Memory B cell (primary cell): ENCODE results near the gene TLE3.

Experiments
- ATAC-seq: fragments of 150-1000 bp; cut with Tn5 transposase; 2 replicates; pipeline ENCODE4 v1.10.0; 2021; ENCODE audit warnings: low read depth, mild to moderate bottlenecking, moderate library complexity
- DNase-seq, 2 donors: peaks; one replicate each; pipeline ENCODE4 v3.0.0; 2022; ENCODE audit warnings: low spot score in 2 of 2
- H3K27ac Mint-ChIP-seq: one replicate; pipeline ENCODE4 v1.8.0; 2022; ENCODE audit warnings: mild to moderate bottlenecking, moderate library complexity, mixed read lengths
- H3K27me3 Mint-ChIP-seq: one replicate; pipeline ENCODE4 v1.8.0; 2022; ENCODE audit warnings: mixed read lengths
- H3K36me3 Mint-ChIP-seq: one replicate; pipeline ENCODE4 v1.8.0; 2022; ENCODE audit warnings: mild to moderate bottlenecking, mixed read lengths
- H3K4me1 Mint-ChIP-seq: one replicate; pipeline ENCODE4 v1.8.0; 2022; ENCODE audit warnings: mixed read lengths
- H3K4me3 Mint-ChIP-seq: one replicate; pipeline ENCODE4 v1.8.0; 2022; ENCODE audit warnings: mild to moderate bottlenecking, moderate library complexity, mixed read lengths
- H3K9me3 Mint-ChIP-seq: one replicate; pipeline ENCODE4 v1.8.0; 2022; ENCODE audit warnings: mixed read lengths

The TLE3 gene

DNA sequence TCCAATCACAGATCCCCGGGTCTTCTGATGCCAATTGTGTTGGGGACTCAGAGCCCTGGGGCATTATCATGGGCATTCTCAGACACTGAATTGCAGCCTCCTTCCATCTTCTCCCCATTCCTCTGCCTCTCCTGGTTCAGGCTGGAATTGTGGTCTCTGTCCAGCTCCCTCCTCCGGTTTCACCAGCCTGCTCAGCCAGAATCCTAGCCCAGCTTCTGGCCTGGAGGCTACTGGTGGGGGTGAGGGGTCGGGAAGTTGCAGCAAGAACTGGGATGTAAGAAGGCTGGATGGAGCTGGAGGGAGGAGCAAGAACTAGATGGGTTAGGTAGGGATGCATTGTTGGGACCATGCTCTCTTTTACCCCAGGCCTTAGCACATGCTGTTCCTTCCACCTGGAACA lies 53.5 kb downstream of the TLE3 start:
- ATAC-seq (no peak), DNase-seq (no peak)
- no peaks in the 10 kb centered on the region for H3K27me3 Mint-ChIP-seq
- peaks cover 25% of the 10 kb centered on the region for H3K36me3 Mint-ChIP-seq
- no peak overlapping the region for H3K4me3 Mint-ChIP-seq
- peak overlapping the region; percentile 49 for H3K27ac Mint-ChIP-seq
- H3K4me1 Mint-ChIP-seq: peaks cover 42% of the 10 kb centered on the region
- peaks cover 4% of the 10 kb centered on the region for H3K9me3 Mint-ChIP-seq

DNA sequence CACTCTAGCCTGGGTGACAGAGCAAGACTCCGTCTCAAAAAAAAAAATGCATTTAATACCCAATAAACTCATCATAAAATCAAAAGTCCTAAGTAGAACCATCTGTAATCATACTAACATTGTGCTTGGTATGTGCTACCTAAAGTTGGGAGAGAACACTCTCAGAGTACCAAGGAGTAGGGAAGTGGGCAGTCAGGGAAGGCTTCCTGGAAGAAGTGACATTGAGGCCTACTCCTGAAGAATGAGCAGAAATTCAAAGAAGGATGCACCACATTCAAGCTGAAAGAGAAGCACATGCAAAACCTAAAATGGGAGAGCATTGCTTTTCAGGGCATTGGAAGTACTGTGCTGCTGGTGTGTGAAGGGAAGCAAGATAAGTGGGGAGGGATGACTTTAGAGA lies 54.1 kb downstream of the TLE3 start:
- Mint-ChIP-seq H3K9me3 (peaks cover 4% of the 10 kb centered on the region), H3K36me3 (peaks cover 22% of the 10 kb centered on the region), H3K27me3 (no peaks in the 10 kb centered on the region), H3K4me3 (no peak overlapping the region), H3K4me1 (peaks cover 44% of the 10 kb centered on the region), H3K27ac (peak overlapping the region; percentile 49)
- DNase-seq (no peak), ATAC-seq (no peak)

DNA sequence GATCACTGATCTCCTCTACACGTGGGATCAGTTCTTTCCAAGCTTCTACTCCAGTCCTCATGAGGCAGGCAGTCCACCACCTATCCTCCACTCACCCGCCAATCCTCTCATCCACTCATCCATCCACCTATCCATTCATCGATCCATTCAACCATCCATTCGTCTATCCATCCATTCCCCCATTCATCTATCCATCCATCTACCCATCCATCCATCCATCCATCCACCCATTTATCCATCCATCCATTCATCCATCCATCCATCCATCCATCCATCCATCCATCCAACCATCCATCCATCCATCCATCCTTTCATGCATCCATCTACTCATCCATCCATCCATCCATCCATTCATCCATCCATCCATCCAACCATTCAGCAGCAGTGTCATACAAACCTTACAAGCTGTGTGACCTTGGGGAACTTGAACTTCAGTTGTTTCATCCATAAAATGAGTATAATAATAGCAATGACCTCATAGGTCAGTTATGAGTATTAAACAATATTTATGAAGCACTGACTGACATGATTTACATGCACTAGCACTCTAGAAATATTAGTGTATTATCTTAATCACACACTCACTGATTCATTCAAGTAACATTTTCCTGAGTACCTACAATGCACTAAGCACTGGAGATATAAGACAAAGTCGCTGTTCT lies 55.0 kb downstream of the TLE3 start:
- H3K4me3 Mint-ChIP-seq: no peak overlapping the region
- ATAC-seq (no peak), DNase-seq (no peak)
- no peaks in the 10 kb centered on the region for H3K27me3 Mint-ChIP-seq
- H3K36me3 Mint-ChIP-seq: peaks cover 22% of the 10 kb centered on the region
- peaks cover 49% of the 10 kb centered on the region for H3K4me1 Mint-ChIP-seq
- H3K27ac Mint-ChIP-seq: peak overlapping the region; percentile 45
- H3K9me3 Mint-ChIP-seq: peaks cover 4% of the 10 kb centered on the region

DNA sequence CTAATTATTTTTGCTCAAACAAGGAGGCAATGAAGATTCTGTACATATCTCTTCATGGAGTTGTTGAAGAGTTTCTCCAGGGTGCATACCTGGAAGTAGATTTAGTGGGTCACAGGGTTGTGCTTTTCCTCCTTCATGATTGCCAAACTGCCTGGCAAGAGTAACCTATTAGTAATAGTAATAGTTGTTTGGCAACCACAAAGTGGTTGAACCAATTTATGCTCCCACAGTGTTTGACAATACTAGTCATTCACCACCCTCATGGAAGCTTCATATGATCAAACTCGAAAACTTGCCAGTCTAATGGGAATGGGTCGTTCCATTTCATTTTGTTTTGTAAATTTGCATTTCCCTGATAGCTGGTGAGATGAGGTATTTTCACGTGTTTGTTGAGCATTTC lies 57.8 kb downstream of the TLE3 start:
- H3K36me3 Mint-ChIP-seq: peaks cover 18% of the 10 kb centered on the region

DNA sequence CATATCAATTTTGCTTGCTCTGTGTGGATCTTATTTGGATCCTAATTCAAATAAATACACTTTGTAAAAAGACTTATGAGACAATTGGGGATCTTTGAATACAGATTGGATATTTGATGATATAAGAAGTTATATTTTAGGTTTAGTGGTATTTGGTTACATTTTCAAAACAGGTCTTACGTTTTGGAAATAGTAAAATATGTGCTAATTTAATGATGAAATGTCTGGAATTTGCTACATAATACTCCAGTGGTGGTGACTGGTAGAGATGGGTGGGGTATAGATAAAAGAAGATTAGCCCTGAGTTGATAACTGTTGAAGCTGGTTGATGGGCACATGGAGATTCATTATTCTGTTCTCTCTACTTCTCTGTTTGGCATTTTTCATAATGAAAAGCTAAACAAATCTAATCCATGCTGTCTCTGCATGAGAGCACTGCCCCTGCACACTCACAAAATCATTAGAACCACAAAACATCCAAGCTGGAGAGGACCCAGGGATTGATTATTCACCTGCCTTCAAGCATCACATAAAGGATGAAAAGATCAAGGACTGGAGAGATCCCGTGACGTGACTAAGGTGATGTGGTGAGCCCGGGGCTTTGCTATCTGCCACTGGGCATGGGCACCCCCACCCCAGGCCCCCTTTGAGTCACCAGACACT lies 58.9 kb downstream of the TLE3 start:
- peaks cover 10% of the 10 kb centered on the region for H3K36me3 Mint-ChIP-seq
- no peak overlapping the region for H3K4me3 Mint-ChIP-seq
- peak overlapping the region; percentile 96 for H3K27ac Mint-ChIP-seq
- H3K27me3 Mint-ChIP-seq: no peaks in the 10 kb centered on the region
- peaks cover 68% of the 10 kb centered on the region for H3K4me1 Mint-ChIP-seq
- H3K9me3 Mint-ChIP-seq: peaks cover 4% of the 10 kb centered on the region
- no peak for DNase-seq
- ATAC-seq: no peak

More for the DNA sequence above, 57.8 kb downstream of the TLE3 start:
- H3K27ac Mint-ChIP-seq: peak overlapping the region; percentile 96
- H3K9me3 Mint-ChIP-seq: peaks cover 4% of the 10 kb centered on the region
- H3K4me3 Mint-ChIP-seq: no peak overlapping the region
- H3K27me3 Mint-ChIP-seq: no peaks in the 10 kb centered on the region
- ATAC-seq (no peak), DNase-seq (no peak)
- peaks cover 63% of the 10 kb centered on the region for H3K4me1 Mint-ChIP-seq

DNA sequence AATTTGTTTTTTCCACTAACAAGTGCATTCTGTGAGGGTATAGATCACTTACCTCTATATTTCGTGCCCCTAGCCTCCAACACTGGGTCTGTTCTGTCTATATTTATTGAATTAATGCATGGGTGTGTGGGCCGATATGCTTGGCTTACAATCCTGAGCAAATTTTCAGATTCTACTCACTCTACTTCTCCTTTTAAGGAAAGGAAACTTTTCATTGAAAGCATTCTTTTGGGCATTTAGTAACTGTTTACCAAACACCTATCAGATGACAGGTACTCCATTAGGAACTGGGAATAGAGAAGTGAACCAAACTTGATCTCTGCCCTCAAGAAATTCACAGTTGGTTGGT lies 60.5 kb downstream of the TLE3 start:
- Mint-ChIP-seq H3K4me1 (peaks cover 59% of the 10 kb centered on the region), H3K27ac (peak overlapping the region; percentile 96), H3K36me3 (no peaks in the 10 kb centered on the region), H3K4me3 (peak overlapping the region; percentile 70), H3K27me3 (no peaks in the 10 kb centered on the region), H3K9me3 (no peaks in the 10 kb centered on the region)
- peak; percentile 22 for ATAC-seq
- DNase-seq: no peak

DNA sequence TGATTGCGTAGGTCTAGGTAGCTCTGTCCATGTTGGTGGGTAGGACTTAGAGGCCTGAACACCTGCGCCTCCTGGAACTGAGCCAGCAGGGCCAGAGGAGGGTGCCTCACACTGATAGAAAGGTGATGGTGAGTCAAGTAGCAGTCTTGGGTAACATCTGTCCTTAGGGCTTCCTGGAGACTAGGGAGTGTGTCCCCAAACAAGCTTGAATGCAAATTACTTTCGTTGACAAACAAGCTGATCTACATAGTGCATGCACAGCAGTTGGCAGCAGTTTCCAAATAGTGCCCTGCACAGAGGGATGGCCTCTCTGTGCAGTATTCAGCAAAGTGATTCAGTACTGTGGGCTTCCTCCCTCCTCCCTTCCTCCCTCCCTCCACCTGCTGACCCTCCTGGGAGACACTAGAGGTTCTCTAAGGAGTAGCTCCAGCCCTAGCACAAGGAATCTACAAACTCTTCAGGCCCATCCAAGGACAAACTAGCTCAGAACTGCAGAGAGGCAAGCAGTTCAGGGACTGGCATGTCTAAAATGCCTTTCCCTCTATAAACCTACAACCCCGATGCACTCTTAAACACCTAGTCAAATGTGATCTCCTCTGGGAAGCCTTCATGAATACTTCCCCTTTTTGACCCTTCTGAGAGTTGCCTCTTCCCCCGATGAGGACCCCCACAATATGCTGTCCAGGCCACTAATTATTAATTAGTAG lies 61.0 kb downstream of the TLE3 start:
- Mint-ChIP-seq H3K27ac (peak overlapping the region; percentile 96), H3K9me3 (no peaks in the 10 kb centered on the region), H3K36me3 (no peaks in the 10 kb centered on the region), H3K27me3 (no peaks in the 10 kb centered on the region), H3K4me1 (peaks cover 55% of the 10 kb centered on the region), H3K4me3 (peak overlapping the region; percentile 70)
- DNase-seq (peak; percentile 49 to 58), ATAC-seq (peak; percentile 72)

DNA sequence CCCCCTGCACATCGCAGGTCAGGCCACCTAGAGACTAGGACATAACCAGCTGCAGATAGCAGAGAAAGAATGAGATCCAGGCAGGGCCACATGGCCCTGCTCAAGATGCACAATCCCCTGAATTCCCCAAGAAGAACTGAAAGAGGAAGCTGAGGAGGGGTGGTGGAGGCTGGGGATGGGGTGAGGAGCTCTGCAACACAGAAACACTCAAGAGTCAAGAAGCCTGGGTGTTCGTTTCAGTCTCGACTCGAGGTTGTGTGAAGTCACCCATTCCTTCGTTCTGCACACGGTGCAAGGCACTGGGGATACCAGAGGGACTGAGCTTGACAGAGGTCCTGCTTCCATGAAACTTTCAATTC lies 62.0 kb downstream of the TLE3 start:
- H3K27ac Mint-ChIP-seq: peak overlapping the region; percentile 96
- H3K36me3 Mint-ChIP-seq: peaks cover 3% of the 10 kb centered on the region
- DNase-seq (peak; percentile 48 to 63), ATAC-seq (peak; percentile 74)
- H3K4me1 Mint-ChIP-seq: peaks cover 61% of the 10 kb centered on the region
- H3K4me3 Mint-ChIP-seq: peak overlapping the region; percentile 51
- H3K9me3 Mint-ChIP-seq: no peaks in the 10 kb centered on the region
- no peaks in the 10 kb centered on the region for H3K27me3 Mint-ChIP-seq

DNA sequence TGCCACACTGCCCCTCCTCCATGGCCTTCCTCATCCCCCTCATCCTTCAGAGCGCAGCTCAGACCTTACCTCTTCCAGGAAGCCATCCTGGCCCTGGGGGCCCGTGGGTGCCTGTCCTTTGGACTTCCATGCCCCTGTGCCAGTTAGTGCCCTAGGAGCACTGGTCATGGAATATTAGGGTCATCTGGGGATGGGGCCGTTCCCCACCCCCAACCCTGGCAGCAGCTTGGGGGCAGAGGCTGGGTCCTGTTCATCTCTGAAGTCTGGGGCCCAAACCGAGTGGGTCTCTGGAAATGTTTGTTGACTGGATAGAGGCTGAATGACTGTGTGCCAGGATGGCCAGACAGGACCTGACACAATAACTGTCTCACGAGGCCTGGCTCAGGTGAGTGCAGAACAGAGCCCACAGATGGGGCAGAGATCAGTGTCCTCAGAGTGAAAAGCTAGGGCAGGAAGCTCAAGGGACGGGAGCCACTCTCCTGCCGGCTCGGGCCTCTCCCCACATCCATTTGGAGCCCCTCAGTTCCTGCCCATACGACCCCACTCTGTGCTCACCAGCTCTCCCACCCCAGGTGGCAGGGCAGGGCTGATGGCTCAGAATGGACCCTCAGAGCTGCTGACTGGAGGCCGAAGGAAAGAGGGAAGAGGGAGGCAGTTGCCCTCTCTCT lies 62.5 kb downstream of the TLE3 start:
- peak overlapping the region; percentile 96 for H3K27ac Mint-ChIP-seq
- H3K9me3 Mint-ChIP-seq: no peaks in the 10 kb centered on the region
- DNase-seq (no peak), ATAC-seq (no peak)
- peaks cover 3% of the 10 kb centered on the region for H3K36me3 Mint-ChIP-seq
- peaks cover 62% of the 10 kb centered on the region for H3K4me1 Mint-ChIP-seq
- H3K4me3 Mint-ChIP-seq: peak overlapping the region; percentile 51
- no peaks in the 10 kb centered on the region for H3K27me3 Mint-ChIP-seq

DNA sequence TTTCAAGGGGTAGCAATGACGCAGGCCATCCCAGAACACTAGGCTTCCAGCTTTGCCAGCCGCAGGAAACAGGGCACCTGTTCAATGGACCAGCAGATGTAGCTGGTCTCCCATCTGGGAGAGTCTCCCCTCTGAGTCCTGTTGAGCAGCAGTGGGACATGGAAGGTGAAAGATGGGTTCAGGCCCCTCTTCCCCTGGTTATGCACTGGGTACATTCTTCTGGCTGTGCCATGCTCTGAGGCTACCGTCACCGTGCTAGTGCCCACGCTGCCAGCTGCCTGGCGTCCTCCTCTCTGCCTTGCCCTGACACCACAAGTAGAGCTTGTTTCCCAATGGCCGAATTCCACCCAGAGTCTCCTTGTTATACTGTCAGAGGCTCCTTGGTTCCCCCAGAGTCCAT lies 63.1 kb downstream of the TLE3 start:
- no peak overlapping the region for H3K4me3 Mint-ChIP-seq
- ATAC-seq (no peak), DNase-seq (no peak)
- peak overlapping the region; percentile 96 for H3K27ac Mint-ChIP-seq
- H3K4me1 Mint-ChIP-seq: peaks cover 64% of the 10 kb centered on the region
- H3K9me3 Mint-ChIP-seq: no peaks in the 10 kb centered on the region
- H3K27me3 Mint-ChIP-seq: no peaks in the 10 kb centered on the region
- peaks cover 3% of the 10 kb centered on the region for H3K36me3 Mint-ChIP-seq

DNA sequence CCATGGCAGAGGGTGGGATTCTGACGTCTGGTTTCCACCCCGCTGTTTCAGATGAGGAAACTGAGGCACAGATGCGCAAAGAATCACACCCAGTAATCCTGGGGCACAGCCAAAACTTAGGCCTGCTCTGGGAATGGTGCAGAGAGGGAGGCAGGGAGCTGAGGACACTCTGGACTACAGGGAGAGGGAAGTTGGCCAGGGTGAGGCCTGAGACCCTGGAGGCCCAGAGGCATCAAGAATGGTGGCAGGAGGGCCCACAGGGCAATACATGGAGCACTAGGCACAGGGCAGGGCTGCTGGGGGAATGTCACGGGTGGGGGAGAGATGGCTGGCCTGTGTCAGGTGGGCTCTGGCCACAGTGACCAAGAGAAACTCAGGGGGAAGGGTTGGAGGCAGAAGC lies 63.6 kb downstream of the TLE3 start:
- Mint-ChIP-seq H3K4me1 (peaks cover 67% of the 10 kb centered on the region), H3K36me3 (peaks cover 3% of the 10 kb centered on the region), H3K27ac (peak overlapping the region; percentile 96), H3K4me3 (peak overlapping the region; percentile 16), H3K27me3 (no peaks in the 10 kb centered on the region), H3K9me3 (no peaks in the 10 kb centered on the region)
- no peak for DNase-seq
- ATAC-seq: no peak

DNA sequence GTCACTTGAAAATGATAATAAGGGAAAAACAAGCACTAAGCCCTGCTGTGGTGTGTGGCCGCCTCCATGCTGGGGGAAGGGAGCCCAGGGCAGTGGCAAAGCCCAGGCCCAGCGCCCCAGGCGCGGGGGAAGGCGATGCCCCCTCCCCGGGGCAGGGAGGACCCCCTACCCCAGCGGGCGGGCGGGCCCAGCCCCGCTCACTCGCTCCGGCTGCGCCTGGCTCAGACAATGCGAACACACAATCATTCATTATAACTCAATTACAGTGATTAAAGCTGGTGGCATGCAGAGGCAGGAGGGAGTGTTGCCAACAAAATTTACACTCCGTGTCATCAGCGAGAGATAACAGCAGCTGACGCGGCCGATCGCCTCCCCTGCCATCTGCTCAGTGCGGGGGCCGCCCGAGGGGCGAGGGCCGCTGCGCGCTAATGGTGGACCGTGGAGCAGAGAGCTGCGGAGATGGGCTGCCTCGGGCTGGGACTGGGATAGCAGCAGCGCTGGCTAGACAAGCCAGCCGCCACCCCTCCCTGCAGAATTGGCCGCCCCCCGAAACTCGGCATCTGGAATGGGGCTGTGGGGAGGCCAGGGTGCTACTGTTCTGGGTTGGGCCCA lies 64.1 kb downstream of the TLE3 start:
- H3K27me3 Mint-ChIP-seq: no peaks in the 10 kb centered on the region
- peaks cover 3% of the 10 kb centered on the region for H3K36me3 Mint-ChIP-seq
- H3K4me3 Mint-ChIP-seq: no peak overlapping the region
- H3K27ac Mint-ChIP-seq: no peak overlapping the region
- H3K9me3 Mint-ChIP-seq: no peaks in the 10 kb centered on the region
- no peak for ATAC-seq
- no peak for DNase-seq
- H3K4me1 Mint-ChIP-seq: peaks cover 65% of the 10 kb centered on the region

DNA sequence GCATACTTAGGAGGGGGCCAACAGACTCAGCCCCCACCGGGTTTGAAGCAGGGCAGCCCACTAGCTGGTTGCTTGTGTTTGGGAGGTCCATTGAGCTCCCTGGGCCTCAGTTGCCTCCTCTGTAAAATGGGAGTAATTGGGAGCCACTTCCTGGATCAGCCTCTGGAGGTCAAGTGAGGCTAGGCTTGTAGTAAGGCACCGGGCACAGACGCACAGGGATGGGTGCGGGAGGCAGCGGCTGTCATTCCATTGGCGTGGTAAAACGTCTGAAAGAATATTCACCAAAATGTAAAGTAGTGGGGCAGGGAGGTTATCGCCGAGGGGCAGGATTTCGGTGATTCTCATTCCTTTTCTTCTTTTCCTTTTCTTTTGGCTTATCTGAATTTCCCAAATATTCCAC lies 64.6 kb downstream of the TLE3 start:
- Mint-ChIP-seq H3K9me3 (no peaks in the 10 kb centered on the region), H3K27me3 (no peaks in the 10 kb centered on the region), H3K4me3 (no peak overlapping the region), H3K4me1 (peaks cover 64% of the 10 kb centered on the region), H3K36me3 (peaks cover 3% of the 10 kb centered on the region), H3K27ac (no peak overlapping the region)
- ATAC-seq (no peak), DNase-seq (no peak)

DNA sequence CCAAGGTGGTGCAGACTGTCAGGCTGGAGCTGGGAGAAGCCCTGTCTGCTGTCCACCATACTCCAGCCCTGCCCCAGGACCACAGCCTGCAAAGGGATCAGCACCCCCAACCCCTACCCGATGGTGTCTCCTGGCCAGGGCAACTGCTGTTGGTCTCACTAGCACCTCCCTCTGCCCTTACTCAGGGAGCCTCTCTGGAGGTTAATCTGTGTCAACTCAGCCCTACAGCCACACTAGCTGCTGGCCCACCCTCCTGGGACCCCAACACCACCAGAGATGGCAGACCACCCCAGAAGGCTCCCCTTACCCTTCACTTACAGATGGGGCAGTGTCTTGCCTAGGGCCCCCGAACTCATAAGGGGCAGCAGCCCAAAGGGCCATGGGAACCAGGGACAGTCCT lies 65.2 kb downstream of the TLE3 start:
- H3K9me3 Mint-ChIP-seq: no peaks in the 10 kb centered on the region
- no peak for ATAC-seq
- no peak overlapping the region for H3K4me3 Mint-ChIP-seq
- no peak for DNase-seq
- H3K27me3 Mint-ChIP-seq: no peaks in the 10 kb centered on the region
- H3K4me1 Mint-ChIP-seq: peaks cover 61% of the 10 kb centered on the region
- peaks cover 3% of the 10 kb centered on the region for H3K36me3 Mint-ChIP-seq
- no peak overlapping the region for H3K27ac Mint-ChIP-seq
